GM18870 (cell line): Measurements from ENCODE around the gene SUMO3.

ENCODE experiments used
- ATAC-seq: cut with Tn5 transposase; IDR thresholded peaks from one replicate; pipeline ENCODE4 v1.9.1; 2021; ENCODE audit warnings: moderate library complexity; ENCODE audit not compliant: unreplicated experiment

SUMO3 gene

GRCh38 chr21:44804762-44805161, 13.1 kb downstream of the SUMO3 start:
- no peak for ATAC-seq

DNA sequence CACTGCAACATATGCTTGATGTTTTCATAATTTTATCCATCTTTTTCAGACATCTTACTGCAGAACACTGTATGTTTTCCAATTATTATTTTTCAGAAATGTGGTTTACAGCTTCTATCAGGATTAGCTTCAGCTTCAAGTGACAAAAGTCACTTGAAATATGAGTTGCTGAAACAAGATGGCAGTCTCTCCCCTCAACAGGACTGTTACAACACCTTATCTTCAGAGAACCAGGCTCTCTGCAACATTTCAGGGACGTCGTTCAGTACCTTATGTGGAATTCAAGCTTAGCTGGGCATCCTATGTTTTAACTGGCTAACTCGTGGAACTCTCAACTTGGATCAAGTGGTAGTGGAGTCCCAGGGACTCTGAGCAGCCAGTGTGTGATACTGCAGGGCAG, 14.2 kb downstream of the SUMO3 start:
- no peak for ATAC-seq

DNA sequence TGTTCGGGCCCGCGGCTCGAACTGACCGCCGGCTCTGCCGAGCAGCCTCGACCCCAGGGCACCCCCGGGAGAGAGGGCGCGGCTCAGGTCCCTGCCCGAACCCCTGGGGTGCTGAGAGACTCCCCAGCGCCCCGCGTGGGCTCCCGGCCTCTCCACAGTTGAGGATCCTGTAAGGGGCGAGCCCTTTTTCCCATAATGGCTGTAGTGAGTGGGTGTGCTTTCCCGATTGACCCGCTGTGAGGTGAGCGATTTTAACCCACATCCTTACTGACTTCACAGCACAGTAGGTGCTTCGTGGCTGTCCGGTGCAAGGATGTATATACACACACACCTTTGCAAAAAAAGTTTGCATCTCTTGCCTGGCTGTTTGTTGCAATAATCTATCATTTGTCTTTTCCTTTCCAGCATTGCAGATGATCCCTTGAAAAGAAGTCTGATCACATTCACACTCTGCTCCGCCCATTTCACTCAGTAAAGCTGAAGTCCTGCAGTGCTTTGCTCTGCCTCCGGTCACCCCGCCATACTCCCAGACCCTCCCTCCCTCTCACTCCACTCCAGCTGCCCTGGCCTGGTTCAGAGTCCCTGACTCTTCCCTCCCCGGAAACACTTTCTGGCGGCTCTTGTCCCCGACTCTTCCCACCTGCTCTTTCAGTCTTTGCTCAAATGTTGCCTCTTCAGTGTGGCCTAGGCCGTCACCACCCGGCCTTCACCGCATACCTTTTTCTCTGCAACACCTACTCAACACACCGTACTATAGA, 15.3 kb downstream of the SUMO3 start:
- ATAC-seq = no peak

GRCh38 chr21:44801468-44802395, 16.1 kb downstream of the SUMO3 start, which contains the start of gene UBE2G2:
TSS of gene UBE2G2 (minus strand) at chr21:44801820. CDS start at chr21:44801748, 72 bp downstream.
- no peak for ATAC-seq

- no peak for ATAC-seq
Measured at GRCh38 chr21:44800971-44801467, 16.8 kb downstream of the SUMO3 start.

- no peak for ATAC-seq
Measured at GRCh38 chr21:44800103-44800502, 17.8 kb downstream of the SUMO3 start.

GRCh38 chr21:44799646-44800045, 18.2 kb downstream of the SUMO3 start:
- ATAC-seq = no peak

DNA sequence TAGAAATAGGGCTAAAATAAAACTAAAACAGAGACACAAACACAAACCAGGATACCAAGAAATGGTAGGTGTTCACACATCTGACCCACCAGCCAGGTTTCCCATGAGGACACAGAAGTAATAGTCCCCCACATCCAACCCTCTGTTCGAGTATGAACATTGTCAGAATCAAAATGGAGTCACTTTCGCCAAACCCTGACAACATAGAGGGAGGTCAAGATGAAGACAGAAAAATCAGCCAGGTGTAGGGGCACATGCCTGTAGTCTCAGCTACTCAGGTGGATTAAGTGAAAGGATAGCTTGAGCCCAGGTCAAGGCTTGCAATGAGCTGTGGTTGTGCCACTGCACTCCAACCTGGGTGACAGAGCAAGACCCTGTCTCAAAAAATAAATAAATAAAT, 20.1 kb downstream of the SUMO3 start:
- ATAC-seq = no peak

DNA sequence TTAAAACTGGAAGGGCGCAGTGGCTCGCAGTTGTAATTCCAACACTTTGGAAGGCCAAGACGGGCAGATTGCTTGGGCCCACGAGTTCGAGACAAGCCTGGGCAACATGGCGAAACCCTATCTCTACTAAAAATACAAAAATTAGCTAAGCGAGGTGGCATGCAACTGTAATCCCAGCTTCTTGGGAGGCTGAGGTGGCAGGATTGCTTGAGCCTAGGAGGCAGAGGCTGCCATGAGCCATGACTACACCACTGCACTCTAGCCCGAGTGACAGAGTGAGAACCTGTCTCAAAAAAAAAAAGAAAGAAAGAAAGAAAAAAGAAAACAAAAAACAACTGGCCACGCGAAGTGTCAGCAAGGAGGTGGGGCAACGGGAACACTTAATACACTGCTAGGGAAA, 22.5 kb downstream of the SUMO3 start:
- ATAC-seq = no peak

GRCh38 chr21:44793592-44794374, 24.1 kb downstream of the SUMO3 start:
- ATAC-seq = no peak

- ATAC-seq = no peak
Measured at GRCh38 chr21:44792702-44793591, 24.9 kb downstream of the SUMO3 start.

- no peak for ATAC-seq
Measured at GRCh38 chr21:44791993-44792392, 25.9 kb downstream of the SUMO3 start.

DNA sequence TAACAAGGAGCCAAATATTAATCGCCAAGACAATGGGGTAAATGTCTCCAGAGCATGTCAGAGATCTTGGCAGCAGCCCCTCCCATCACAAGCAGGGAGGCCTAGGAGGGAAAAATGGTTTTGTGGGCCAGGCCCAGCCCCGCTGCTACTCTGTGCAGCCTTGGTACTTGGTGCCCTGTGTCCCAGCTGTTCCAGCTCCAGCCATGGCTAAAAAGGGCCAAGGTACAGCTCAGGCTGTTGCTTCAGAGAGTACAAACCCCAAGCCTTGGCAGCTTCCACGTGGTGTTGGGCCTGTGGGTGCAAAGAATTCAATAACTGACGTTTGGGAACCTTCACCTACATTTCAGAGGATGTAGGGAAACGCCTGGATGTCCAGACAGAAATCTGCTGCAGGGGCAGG, 26.6 kb downstream of the SUMO3 start:
- no peak for ATAC-seq

GRCh38 chr21:44790368-44790767, 27.5 kb downstream of the SUMO3 start:
- ATAC-seq = no peak

DNA sequence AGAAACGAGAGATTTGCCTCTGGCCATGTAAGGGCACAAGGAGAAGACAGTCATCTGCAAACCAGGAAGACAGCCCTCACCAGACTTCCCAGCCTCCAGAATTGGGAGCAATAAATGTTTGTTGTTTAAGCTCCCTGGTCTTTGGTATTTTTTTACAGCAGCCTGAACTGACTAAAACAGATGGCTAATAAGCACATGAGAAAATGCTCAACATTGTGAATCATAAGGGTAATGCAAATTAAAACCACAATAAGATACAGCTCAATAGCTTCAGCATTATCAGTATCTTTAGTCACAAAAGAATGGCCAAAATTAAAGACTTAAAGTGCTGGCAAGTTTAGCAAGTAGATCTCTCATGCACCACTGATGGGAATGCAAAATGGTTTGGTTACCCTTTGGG, 28.0 kb downstream of the SUMO3 start:
- ATAC-seq = no peak

DNA sequence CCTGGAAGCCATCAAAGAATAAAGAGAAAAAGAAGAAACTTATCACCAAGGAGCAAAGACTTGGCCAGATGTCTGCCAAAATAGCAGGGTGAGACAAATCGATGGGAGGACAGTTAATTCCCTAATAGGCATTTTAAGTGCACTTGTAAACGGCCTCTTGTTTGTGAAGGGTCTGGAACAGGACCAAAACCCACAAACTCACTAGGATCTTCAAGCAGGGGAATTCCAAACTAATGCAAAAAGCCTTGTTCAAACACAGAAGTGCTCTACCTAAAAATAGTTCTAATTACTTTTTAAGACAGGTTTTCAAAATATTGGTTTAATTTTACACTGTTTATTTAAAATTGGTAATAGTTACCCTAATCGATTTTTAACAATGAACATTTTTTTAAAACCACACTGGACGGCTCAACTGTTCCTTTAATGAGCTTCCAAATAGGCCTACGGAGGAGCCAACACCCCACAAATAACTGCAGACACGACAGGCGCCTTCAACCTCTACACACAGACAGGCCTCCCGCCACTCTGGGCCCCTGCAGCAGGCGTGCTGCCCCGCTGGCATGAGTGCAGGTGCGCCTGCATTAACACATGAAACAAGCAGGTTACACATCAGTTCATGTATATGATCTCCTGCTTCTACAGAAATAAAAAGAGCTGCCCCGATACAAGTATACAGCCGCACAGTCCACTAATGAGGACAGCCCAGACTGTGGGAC, 32.1 kb downstream of the SUMO3 start:
- no peak for ATAC-seq

DNA sequence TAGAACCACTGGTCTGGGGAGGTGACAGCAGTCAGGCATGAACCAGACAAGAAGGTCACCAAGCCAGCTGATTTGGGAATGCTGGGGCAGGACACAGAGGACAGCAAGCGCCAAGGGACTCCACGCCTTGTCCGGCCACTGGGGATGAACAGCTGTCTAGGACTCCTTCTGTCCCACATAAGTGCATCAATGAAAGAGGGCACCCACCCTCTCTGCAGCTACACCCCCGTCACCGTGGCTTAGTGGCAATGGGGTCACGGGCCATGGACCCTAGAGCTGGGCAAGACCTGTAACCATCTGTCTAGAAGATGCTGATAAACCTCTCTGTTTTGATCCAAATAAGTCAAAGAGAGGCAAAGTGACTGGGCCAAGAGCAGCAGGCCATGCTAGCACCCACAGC, 33.1 kb downstream of the SUMO3 start:
- ATAC-seq = no peak

- ATAC-seq = no peak
Measured at GRCh38 chr21:44783020-44783696, 34.7 kb downstream of the SUMO3 start.
